AG04450 (cell line): Measurements from ENCODE around the gene LDB2. TPM values are rescaled to one million over a fixed set of nuclear protein-coding genes. Genes with fewer than 3 reads are reported as not detected.

Experiments used
- CTCF ChIA-PET: fragments of 300-600, 350-600 bp; formaldehyde crosslinking; extraction: SDS; loops from one replicate; lab custom pipeline; 2022; ENCODE audit warnings: antibody characterized with exemption, inconsistent platforms; lab: Charles Lee
- POLR2A ChIA-PET: fragments of 350-600 bp; formaldehyde crosslinking; extraction: SDS; loops from one replicate; lab custom pipeline; 2021; ENCODE audit warnings: antibody characterized with exemption, inconsistent platforms; lab: Yijun Ruan, JAX
- DNase-seq: peaks from one replicate; pipeline ENCODE4 v3.0.0-alpha.2; 2011; ENCODE audit warnings: low read depth, low spot score
- H3K27ac ChIP-seq: one replicate; pipeline ENCODE4 v1.5.1; 2012; ENCODE audit warnings: low read depth, low read length, control low read depth
- H3K27me3 ChIP-seq: one replicate; pipeline ENCODE4 v1.6.0; 2012; ENCODE audit warnings: low read length; ENCODE audit not compliant: control insufficient read depth, insufficient read depth
- H3K4me3 ChIP-seq: 2 replicates; pipeline ENCODE4 v1.5.1; 2011; ENCODE audit warnings: mild to moderate bottlenecking, low read depth, low read length, control low read depth
- H3K9me3 ChIP-seq: 2 replicates; pipeline ENCODE4 v1.5.1; 2012; ENCODE audit warnings: low read length; ENCODE audit not compliant: control insufficient read depth, insufficient read depth
- CTCF ChIP-seq: IDR thresholded peaks from 2 replicates; pipeline ENCODE4 v1.5.1; 2011; ENCODE audit warnings: low read depth, low read length, control low read depth, inconsistent platforms
- polyA plus RNA-seq: library from polyadenylated mRNA; depleted of rRNA; stranded (reverse); fragments of >200 nt; gene quantifications from 2 replicates; pipeline ENCODE4 v1.2.3, GENCODE V29; 2011

LDB2 gene
- polyA plus RNA-seq, 1 experiment: 180 TPM

DNA sequence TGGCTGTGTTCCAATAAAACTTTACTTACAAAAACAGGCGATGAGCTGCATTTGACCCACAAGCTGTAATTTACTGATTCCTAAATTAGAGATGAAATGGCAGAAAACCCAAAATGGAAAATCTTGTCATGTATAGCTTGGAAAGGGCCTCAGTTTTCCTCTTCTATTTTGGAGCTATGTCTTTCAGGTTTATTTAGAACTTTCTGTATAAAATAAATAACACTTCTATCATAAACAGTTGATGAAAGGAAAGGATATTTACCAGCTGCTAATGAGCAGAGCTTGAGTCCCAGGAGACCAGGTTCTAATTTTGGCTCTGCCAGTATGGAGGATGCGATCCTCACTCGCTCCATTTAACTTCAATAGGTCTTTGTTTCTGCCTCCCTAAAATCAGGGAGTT, 213.5 kb downstream of the LDB2 start:
- TF ChIP-seq CTCF: no peak
- ChIA-PET CTCF (interaction anchor here (0.9 to 1.6 kb wide), 3 partner anchors 42 to 787 kb away, joined by 3 to 5 read pairs (median 3); no protein-coding TSS in a partner anchor), POLR2A (interaction anchor here (1.3 kb wide), 1 partner anchor 57 kb away, joined by 3 read pairs; no protein-coding TSS in a partner anchor)
- no peak overlapping the region for H3K27ac ChIP-seq
- H3K27me3 ChIP-seq: no peaks in the 10 kb centered on the region
- no peak overlapping the region for H3K4me3 ChIP-seq
- no peak for DNase-seq
- no peaks in the 10 kb centered on the region; the same call in 1 of the 2 replicates for H3K9me3 ChIP-seq

- POLR2A ChIA-PET: no interaction called here
- DNase-seq: no peak
- Histone ChIP-seq H3K9me3 (no peaks in the 10 kb centered on the region; the same call in 1 of the 2 replicates), H3K27me3 (no peaks in the 10 kb centered on the region), H3K4me3 (no peak overlapping the region), H3K27ac (peak overlapping the region; percentile 48)
- no peak for TF ChIP-seq CTCF
- CTCF ChIA-PET: interaction anchor here (1.2 to 1.6 kb wide), 2 partner anchors 110 to 788 kb away, joined by 3 to 5 read pairs; no protein-coding TSS in a partner anchor
Observed at GRCh38 chr4:16684097-16684496, 214.3 kb downstream of the LDB2 start.

- POLR2A ChIA-PET: no interaction called here
Observed at GRCh38 chr4:16682975-16683374, 215.5 kb downstream of the LDB2 start.

GRCh38 chr4:16677001-16677944, 221.2 kb downstream of the LDB2 start:
- Histone ChIP-seq H3K27ac (no peak overlapping the region), H3K27me3 (no peaks in the 10 kb centered on the region), H3K9me3 (no peaks in the 10 kb centered on the region), H3K4me3 (no peak overlapping the region)
- TF ChIP-seq CTCF: no peak
- POLR2A ChIA-PET: no interaction called here
- no peak for DNase-seq
- CTCF ChIA-PET: no interaction called here

More at GRCh38 chr4:16682975-16683374, 215.5 kb downstream of the LDB2 start:
- no peak for TF ChIP-seq CTCF
- CTCF ChIA-PET: interaction anchor here (0.6 to 1.0 kb wide), 4 partner anchors 13 to 642 kb away, joined by 3 to 4 read pairs (median 4); no protein-coding TSS in a partner anchor
- no peak overlapping the region for H3K4me3 ChIP-seq
- no peaks in the 10 kb centered on the region for H3K27me3 ChIP-seq
- DNase-seq: no peak
- H3K9me3 ChIP-seq: no peaks in the 10 kb centered on the region; the same call in 1 of the 2 replicates
- H3K27ac ChIP-seq: no peak overlapping the region
